ENCODE measurements around the gene ANP32A.

ANP32A gene

DNA sequence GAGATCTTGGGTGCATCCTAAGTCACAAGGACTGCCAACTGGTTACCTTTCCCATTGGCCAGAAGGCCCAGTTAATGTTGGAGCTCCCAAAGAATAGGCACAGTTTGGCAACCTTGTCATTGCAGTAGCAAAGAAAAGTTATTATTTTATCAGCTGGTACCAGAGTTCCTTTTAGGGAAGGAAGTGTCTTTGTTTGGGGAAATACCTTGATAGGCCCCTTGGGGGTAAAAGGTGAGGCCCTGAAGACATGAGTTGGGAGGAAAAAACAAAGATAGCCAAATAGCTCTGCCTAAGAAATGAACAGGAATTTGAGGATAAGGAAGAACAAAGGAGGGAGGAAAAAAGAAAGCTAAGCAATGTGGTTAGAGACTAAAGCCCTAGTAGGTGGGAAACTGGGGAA is 85.8 kb downstream of the ANP32A start:
- Mint-ChIP-seq H3K36me3 (no peaks in the 10 kb centered on the region), H3K9me3 (ENCODE audit: low read depth) (no peaks in the 10 kb centered on the region), H3K4me1 (ENCODE audit: low read depth) (peaks cover 2% of the 10 kb centered on the region), H3K4me3 (no peak overlapping the region), H3K27ac (no peak overlapping the region), H3K27me3 (no peaks in the 10 kb centered on the region)

DNA sequence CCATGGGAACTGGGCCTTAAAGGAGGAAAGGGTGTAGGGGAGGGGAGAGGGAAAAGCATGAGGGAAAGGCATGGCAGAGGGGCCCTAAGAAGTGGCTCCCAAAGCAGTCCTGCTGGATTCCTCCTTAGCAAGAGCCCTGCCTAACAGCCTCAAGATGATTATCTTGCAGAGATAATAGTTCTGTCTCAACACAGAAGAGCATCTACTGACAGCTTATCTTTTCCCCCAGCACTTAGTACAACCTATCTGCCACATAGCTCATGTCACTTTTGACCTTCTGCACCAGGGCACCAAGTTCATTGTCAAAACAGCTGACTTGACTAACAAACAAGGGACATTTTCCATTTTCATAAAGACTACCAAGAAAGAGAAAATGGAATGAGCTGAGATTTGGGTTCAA is 86.3 kb downstream of the ANP32A start:
- H3K27me3 Mint-ChIP-seq, result no peaks in the 10 kb centered on the region
- no peaks in the 10 kb centered on the region for H3K36me3 Mint-ChIP-seq
- H3K9me3 Mint-ChIP-seq (ENCODE audit: low read depth), result no peaks in the 10 kb centered on the region
- H3K4me3 Mint-ChIP-seq, result no peak overlapping the region
- peaks cover 2% of the 10 kb centered on the region for H3K4me1 Mint-ChIP-seq (ENCODE audit: low read depth)
- no peak overlapping the region for H3K27ac Mint-ChIP-seq

DNA sequence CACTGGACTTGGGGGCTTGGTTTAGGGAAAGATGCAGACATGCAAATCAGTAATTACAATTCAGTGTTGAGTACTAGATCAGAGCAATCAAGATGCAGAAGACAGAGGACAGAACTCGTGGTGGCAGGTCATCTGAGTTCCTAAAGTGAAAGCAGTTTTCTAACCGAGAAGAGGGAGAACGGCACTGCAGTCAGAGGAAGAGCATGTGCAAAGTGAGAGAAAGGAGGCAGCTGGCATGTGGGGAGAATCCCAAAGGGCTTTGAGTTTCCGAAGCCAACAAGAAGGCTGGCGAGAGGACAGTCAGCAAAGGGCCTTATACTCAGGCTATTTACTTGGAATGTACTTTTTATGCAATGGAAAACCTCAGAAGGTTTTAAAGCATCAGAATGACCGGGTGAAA is 87.0 kb downstream of the ANP32A start:
- Mint-ChIP-seq H3K4me1 (ENCODE audit: low read depth) (peaks cover 2% of the 10 kb centered on the region), H3K4me3 (no peak overlapping the region), H3K9me3 (ENCODE audit: low read depth) (no peaks in the 10 kb centered on the region), H3K27ac (no peak overlapping the region), H3K36me3 (no peaks in the 10 kb centered on the region), H3K27me3 (no peaks in the 10 kb centered on the region)

DNA sequence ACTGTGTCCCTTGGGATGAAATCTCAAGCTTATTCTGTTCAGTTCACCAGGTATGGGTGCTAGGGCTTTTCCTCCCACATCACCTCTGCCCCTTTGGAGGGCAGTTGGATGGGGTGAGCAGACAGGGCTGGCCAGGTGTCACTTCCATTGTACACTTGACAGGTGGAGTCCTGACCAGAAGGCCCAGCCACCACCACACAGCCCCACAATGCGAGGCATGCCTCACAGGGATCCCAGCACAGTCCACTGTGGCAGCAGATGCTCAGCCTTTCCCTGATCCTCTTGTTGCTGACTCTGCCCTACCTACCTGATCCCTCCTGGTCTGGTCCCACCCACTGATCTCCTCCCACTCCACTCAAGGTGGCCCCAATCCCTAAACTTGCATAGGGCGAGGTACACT is 88.2 kb downstream of the ANP32A start:
- H3K36me3 Mint-ChIP-seq, result no peaks in the 10 kb centered on the region
- H3K27me3 Mint-ChIP-seq, result no peaks in the 10 kb centered on the region
- no peak overlapping the region for H3K27ac Mint-ChIP-seq
- no peaks in the 10 kb centered on the region for H3K9me3 Mint-ChIP-seq (ENCODE audit: low read depth)
- H3K4me1 Mint-ChIP-seq (ENCODE audit: low read depth), result peaks cover 2% of the 10 kb centered on the region
- no peak overlapping the region for H3K4me3 Mint-ChIP-seq

DNA sequence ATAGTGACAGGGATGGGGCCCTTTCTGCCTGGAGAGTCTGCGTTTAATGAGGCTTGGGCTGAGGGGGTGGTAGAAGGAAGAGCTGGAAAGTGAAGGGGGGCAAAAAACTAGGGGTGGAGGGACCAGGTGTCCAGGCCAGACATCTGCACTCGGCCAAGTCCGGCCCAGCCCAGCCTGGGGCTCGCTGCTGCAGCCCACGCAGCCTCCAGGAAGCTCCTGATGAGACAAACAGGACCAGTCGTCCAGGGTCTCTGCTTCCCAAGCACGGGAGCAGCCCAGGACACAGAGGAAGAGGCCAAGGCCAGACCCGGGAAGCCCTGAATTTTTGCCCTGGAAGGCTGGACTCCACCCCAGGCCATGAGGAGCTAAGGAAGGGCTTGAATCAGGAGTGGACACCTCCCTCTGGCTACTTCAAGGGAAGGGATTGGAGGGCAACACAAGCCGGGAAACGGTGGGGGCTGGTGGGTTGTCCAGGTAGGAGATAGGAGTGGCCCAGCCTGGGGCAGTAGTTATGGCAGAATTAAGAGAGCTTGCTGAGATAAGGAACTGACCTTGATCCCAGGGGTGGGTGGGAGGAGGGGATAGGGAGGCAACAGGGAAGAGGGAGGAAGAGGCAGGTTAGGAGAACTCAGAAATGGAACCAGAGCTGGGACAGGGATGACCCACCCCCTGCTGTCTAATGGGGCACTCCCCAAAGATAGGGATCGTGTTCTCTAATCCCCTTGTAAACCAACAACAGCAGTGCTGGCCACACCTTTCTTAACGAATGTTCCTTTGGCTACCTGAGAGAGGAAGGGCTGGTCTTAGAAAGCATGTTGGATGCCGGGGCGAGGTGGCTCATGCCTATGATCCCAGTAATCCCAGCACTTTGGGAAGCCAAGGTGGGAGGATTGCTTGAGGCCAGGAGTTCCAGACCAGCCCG is 89.5 kb downstream of the ANP32A start:
- Mint-ChIP-seq H3K27ac (no peak overlapping the region), H3K27me3 (no peaks in the 10 kb centered on the region), H3K9me3 (ENCODE audit: low read depth) (no peaks in the 10 kb centered on the region), H3K4me3 (no peak overlapping the region), H3K36me3 (no peaks in the 10 kb centered on the region), H3K4me1 (ENCODE audit: low read depth) (peaks cover 2% of the 10 kb centered on the region)

DNA sequence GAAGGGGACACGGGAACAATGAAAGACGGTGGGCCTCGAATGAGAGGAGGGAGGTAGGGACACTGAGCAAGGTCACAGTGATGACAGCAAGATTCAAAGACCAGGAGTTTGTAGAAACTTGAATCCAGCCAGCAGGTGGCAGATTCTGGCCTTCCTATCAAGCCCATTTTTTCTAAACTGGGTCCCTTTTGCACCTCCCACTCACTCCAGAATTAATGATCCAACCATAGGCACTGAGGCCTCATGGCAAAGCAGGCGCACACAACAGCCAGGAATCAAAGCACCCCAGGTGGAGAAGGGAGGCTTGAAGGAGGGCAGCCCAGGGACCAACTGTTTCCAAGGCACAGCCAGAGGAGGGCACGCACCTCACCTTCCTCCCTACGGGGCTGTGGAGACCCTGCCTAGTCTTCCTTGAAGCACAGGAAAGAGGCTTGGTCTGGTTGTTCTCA is 90.2 kb downstream of the ANP32A start:
- H3K36me3 Mint-ChIP-seq, result no peaks in the 10 kb centered on the region
- H3K27ac Mint-ChIP-seq, result no peak overlapping the region
- no peak overlapping the region for H3K4me3 Mint-ChIP-seq
- H3K27me3 Mint-ChIP-seq, result peaks cover 2% of the 10 kb centered on the region
- H3K4me1 Mint-ChIP-seq (ENCODE audit: low read depth), result peaks cover 2% of the 10 kb centered on the region
- no peaks in the 10 kb centered on the region for H3K9me3 Mint-ChIP-seq (ENCODE audit: low read depth)

DNA sequence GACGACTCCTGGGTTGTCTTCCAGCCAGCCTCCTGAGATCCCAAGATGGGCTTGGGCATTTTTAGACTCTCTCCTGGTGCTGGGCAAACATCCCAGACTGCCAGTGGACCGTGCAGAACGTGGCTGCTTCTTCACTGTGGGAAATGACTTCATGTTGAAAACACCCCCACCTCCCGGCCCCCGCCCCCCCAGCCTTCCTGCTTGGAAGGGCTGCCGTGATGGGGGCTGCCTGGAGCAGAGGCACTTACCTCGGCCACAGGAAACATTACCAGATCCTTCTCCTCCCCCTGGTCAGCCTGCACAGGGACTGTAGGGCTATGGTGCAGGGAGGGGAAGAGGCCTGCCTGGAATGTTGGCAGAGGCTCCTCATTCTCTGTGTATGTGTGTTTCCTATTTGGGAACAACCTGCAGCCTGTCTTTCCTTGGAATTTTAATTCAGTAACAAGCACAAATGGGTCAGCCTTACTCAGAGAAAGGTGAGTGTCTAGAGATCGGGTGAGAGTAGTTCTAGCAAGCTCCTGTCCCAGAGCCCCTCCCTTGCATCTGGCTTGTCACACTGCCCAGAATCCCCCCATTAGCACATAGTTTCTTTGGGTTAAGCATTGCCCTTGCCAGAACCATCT is 90.8 kb downstream of the ANP32A start:
- H3K27ac Mint-ChIP-seq, result no peak overlapping the region
- peaks cover 4% of the 10 kb centered on the region for H3K27me3 Mint-ChIP-seq
- H3K9me3 Mint-ChIP-seq (ENCODE audit: low read depth), result no peaks in the 10 kb centered on the region
- H3K36me3 Mint-ChIP-seq, result no peaks in the 10 kb centered on the region
- H3K4me3 Mint-ChIP-seq, result no peak overlapping the region
- peaks cover 2% of the 10 kb centered on the region for H3K4me1 Mint-ChIP-seq (ENCODE audit: low read depth)
